Endothelial cell of umbilical vein (primary cell): ENCODE data around the gene HECTD3. TPM values are rescaled to one million over a fixed set of nuclear protein-coding genes. Genes with fewer than 3 reads are reported as not detected.

ENCODE experiments used
- BruUV-seq: library from RNA; stranded (reverse); fragments of 400-500 nt; replicated peaks from 2 replicates; lab custom pipeline; 2021; lab: Mats Ljungman, UMichigan
- CTCF ChIA-PET: fragments of 300-600, 350-600 bp; sonication (Branson Sonifier 250); formaldehyde crosslinking; loops from one replicate; lab custom pipeline; 2021; ENCODE audit warnings: antibody characterized with exemption, inconsistent platforms; lab: Charles Lee
- POLR2A ChIA-PET: fragments of 300-600, 350-600 bp; sonication (Branson Sonifier 250); formaldehyde crosslinking; loops from one replicate; lab custom pipeline; 2021; ENCODE audit warnings: antibody characterized with exemption, inconsistent platforms; lab: Charles Lee
- DNase-seq: peaks from one replicate; pipeline ENCODE4 v3.0.0-alpha.2; 2011; ENCODE audit warnings: low read depth, low spot score
- FAIRE-seq: peaks from 2 replicates; lab custom pipeline; 2011; peaks lifted over from hg19 to GRCh38; lab: Jason Lieb, UNC
- H2AFZ ChIP-seq: 2 replicates; pipeline ENCODE4 v1.6.0; 2012; ENCODE audit warnings: low read depth, low read length, control low read depth, inconsistent platforms
- H3K27ac ChIP-seq: 2 replicates; pipeline ENCODE4 v1.5.1; 2011; ENCODE audit warnings: low read depth, mild to moderate bottlenecking, control low read depth, low read length, moderate library complexity; ENCODE audit not compliant: insufficient read depth
- H3K27me3 ChIP-seq, 2 experiments: 2 replicates each; pipeline versions ENCODE4 v1.6.0 to v1.6.1; 2011; ENCODE audit warnings: low read length in 2 of 2, mixed read lengths in 1 of 2; ENCODE audit not compliant: control insufficient read depth in 2 of 2, insufficient read depth in 2 of 2
- H3K36me3 ChIP-seq, 2 experiments: 2 replicates in 1 of 2; 3 replicates in 1 of 2; pipeline ENCODE4 v1.5.1; 2011; ENCODE audit warnings: low read length in 2 of 2, mild to moderate bottlenecking in 1 of 2, moderate library complexity in 1 of 2; ENCODE audit not compliant: control insufficient read depth in 2 of 2, insufficient read depth in 2 of 2; ENCODE audit errors: extremely low read depth in 1 of 2
- H3K4me1 ChIP-seq: 3 replicates; pipeline ENCODE4 v1.5.1; 2011; ENCODE audit warnings: mild to moderate bottlenecking, low read length; ENCODE audit not compliant: control insufficient read depth, insufficient read depth; ENCODE audit errors: extremely low read depth
- H3K4me2 ChIP-seq: 2 replicates; pipeline ENCODE4 v1.6.1; 2011; ENCODE audit warnings: low read length, control low read depth, mixed read lengths; ENCODE audit not compliant: insufficient read depth
- H3K4me3 ChIP-seq, 3 experiments: fragments of 200-600 bp in 1 of 3; sonication (generic), shearing (Covaris generic) in 1 of 3; replicated peaks in 1 of 3; 2 replicates each; pipeline ENCODE4 v1.5.1; 2011 to 2016; ENCODE audit warnings: control low read depth in 3 of 3, low read length in 3 of 3, mild to moderate bottlenecking in 2 of 3, inconsistent platforms in 1 of 3, low read depth in 1 of 3, moderate library complexity in 1 of 3; ENCODE audit not compliant: insufficient read depth in 1 of 3
- H3K79me2 ChIP-seq: 2 replicates; pipeline ENCODE4 v1.6.0; 2012; ENCODE audit warnings: low read length, inconsistent platforms; ENCODE audit not compliant: control insufficient read depth, insufficient read depth
- H3K9ac ChIP-seq: replicated peaks from 2 replicates; pipeline ENCODE3; 2011; ENCODE audit warnings: low read length, control low read depth; ENCODE audit not compliant: insufficient read depth; ENCODE audit errors: extremely low read depth
- H3K9me1 ChIP-seq: replicated peaks from 3 replicates; pipeline ENCODE4 v1.6.0; 2011; ENCODE audit warnings: mild to moderate bottlenecking, low read length; ENCODE audit not compliant: control insufficient read depth, insufficient read depth; ENCODE audit errors: extremely low read depth
- H3K9me3 ChIP-seq: replicated peaks from 2 replicates; pipeline ENCODE4 v1.5.1; 2012; ENCODE audit warnings: low read length, inconsistent platforms; ENCODE audit not compliant: control insufficient read depth, insufficient read depth
- H4K20me1 ChIP-seq: replicated peaks from 2 replicates; pipeline ENCODE3; 2011; ENCODE audit warnings: mild to moderate bottlenecking, low read length; ENCODE audit not compliant: control insufficient read depth, insufficient read depth; ENCODE audit errors: extremely low read depth
- CTCF ChIP-seq, 2 donors: IDR thresholded peaks; 1 replicate in 1 of 2; 2 replicates in 1 of 2; pipeline ENCODE4 v1.5.1; 2011; ENCODE audit warnings: low read length in 2 of 2, mild to moderate bottlenecking in 2 of 2, moderate library complexity in 2 of 2, control low read depth in 1 of 2, inconsistent platforms in 1 of 2, low read depth in 1 of 2; ENCODE audit not compliant: insufficient read depth in 1 of 2; ENCODE audit errors: extremely low read depth in 1 of 2
- EZH2 ChIP-seq: IDR thresholded peaks from 2 replicates; pipeline ENCODE4 v1.6.1; 2012; ENCODE audit warnings: borderline replicate concordance, low read depth, mild to moderate bottlenecking, moderate library complexity, low read length, inconsistent platforms; ENCODE audit not compliant: severe bottlenecking
- FOS ChIP-seq: IDR thresholded peaks from 2 replicates; pipeline ENCODE4 v1.6.1; 2011; ENCODE audit warnings: mild to moderate bottlenecking, low read length, moderate library complexity, borderline replicate concordance; ENCODE audit not compliant: insufficient read depth
- GATA2 ChIP-seq: IDR thresholded peaks from 2 replicates; pipeline ENCODE4 v1.7.0; 2011; ENCODE audit warnings: low read depth, mild to moderate bottlenecking, moderate library complexity, mixed read lengths, low read length; ENCODE audit not compliant: insufficient read length, insufficient read depth
- JUN ChIP-seq: IDR thresholded peaks from 2 replicates; pipeline ENCODE4 v1.6.1; 2011; ENCODE audit warnings: borderline replicate concordance, low read depth; ENCODE audit not compliant: insufficient read length, insufficient read depth
- MAX ChIP-seq: IDR thresholded peaks from 2 replicates; pipeline ENCODE4 v1.6.1; 2011; ENCODE audit not compliant: insufficient read depth, insufficient read length
- MYC ChIP-seq: IDR thresholded peaks from one replicate; pipeline ENCODE4 v1.6.1; 2011; ENCODE audit warnings: mild to moderate bottlenecking, low read depth, low read length
- POLR2A ChIP-seq: IDR thresholded peaks from 2 replicates; pipeline ENCODE4 v1.6.1; 2012; ENCODE audit warnings: low read depth, mild to moderate bottlenecking, control low read depth, low read length
- POLR2AphosphoS5 ChIP-seq: IDR thresholded peaks from 2 replicates; pipeline ENCODE4 v1.6.1; 2012; ENCODE audit warnings: low read depth, mild to moderate bottlenecking, control low read depth, low read length, moderate library complexity; ENCODE audit not compliant: insufficient read depth
- dilution Hi-C: fragments of 300-500 bp; cut with MboI; formaldehyde crosslinking; loops from one replicate; pipeline ENCODE4 v1.15.0; 2019; ENCODE audit warnings: low sequenced_read_pairs; ENCODE audit not compliant: extremely low pct_ligation_motif_present
- intact Hi-C: fragments of 100-400 bp; cut with micrococcal nuclease; formaldehyde crosslinking; loops from one replicate; pipeline ENCODE4 v1.10.0; 2022
- polyA plus RNA-seq, 4 experiments: library from polyadenylated mRNA; depleted of rRNA in 3 of 4; stranded (reverse) in 3 of 4; unstranded in 1 of 4; fragments of >200 nt; gene quantifications; 2 replicates each; pipeline versions ENCODE4 v1.2.1 to v1.2.3, GENCODE V29; 2011 to 2012; ENCODE audit warnings: missing spikeins in 1 of 4
- total RNA-seq: library from RNA; stranded (reverse); gene quantifications from 2 replicates; pipeline ENCODE4 v1.2.3, GENCODE V29; 2021

HECTD3 gene
- total and polyA plus RNA-seq, 2 donors (not counting 3 experiments of a cell fraction or from before 2014, with no cell fraction given): 80.0 to 114 TPM

- dilution Hi-C loops: no loop called here
- no TSS peak for BruUV-seq
- no peaks in the 10 kb centered on the region for H3K9me3 ChIP-seq
- no peak overlapping the region for H2AFZ ChIP-seq
- peaks cover 27% of the 10 kb centered on the region for H3K4me1 ChIP-seq
- DNase-seq: no peak
- H3K4me2 ChIP-seq: no peak overlapping the region
- FAIRE-seq: no peak
- no peaks in the 10 kb centered on the region for H4K20me1 ChIP-seq
- H3K4me3 ChIP-seq: no peak overlapping the region
- POLR2A ChIA-PET: no interaction called here
- CTCF ChIA-PET: no interaction called here
- no peak for TF ChIP-seq POLR2AphosphoS5
- TF ChIP-seq GATA2: no peak
- no peak for TF ChIP-seq JUN
- TF ChIP-seq POLR2A: no peak
- no peak for TF ChIP-seq FOS
- no peak for TF ChIP-seq CTCF (IDR thresholded peaks at IDR 0.05; ENCODE audit: extremely low read depth in 1 of 2, insufficient read depth in 1 of 2, low read depth in 1 of 2, low read length in 2 of 2)
- no peak for TF ChIP-seq EZH2
- no peak for TF ChIP-seq MYC
- TF ChIP-seq MAX: no peak
- peaks cover 0 to 3% of the 10 kb centered on the region in 2 experiments for H3K36me3 ChIP-seq
- intact Hi-C loops: no loop called here
- H3K9me1 ChIP-seq: no peaks in the 10 kb centered on the region
- no peak overlapping the region for H3K9ac ChIP-seq
- no peak overlapping the region for H3K27ac ChIP-seq
- H3K79me2 ChIP-seq: no peaks in the 10 kb centered on the region
- H3K27me3 ChIP-seq: no peaks in the 10 kb centered on the region
These were observed 37.5 kb downstream of the HECTD3 start for GRCh38 chr1:44973645-44974044.
